ENCODE data around the gene AFG3L2. TPM values are rescaled to one million over a fixed set of nuclear protein-coding genes. Genes with fewer than 3 reads are reported as not detected.

AFG3L2 gene
- 10 to 100 TPM; 39.8 to 47.7 (median 41.7) TPM for total RNA-seq

DNA sequence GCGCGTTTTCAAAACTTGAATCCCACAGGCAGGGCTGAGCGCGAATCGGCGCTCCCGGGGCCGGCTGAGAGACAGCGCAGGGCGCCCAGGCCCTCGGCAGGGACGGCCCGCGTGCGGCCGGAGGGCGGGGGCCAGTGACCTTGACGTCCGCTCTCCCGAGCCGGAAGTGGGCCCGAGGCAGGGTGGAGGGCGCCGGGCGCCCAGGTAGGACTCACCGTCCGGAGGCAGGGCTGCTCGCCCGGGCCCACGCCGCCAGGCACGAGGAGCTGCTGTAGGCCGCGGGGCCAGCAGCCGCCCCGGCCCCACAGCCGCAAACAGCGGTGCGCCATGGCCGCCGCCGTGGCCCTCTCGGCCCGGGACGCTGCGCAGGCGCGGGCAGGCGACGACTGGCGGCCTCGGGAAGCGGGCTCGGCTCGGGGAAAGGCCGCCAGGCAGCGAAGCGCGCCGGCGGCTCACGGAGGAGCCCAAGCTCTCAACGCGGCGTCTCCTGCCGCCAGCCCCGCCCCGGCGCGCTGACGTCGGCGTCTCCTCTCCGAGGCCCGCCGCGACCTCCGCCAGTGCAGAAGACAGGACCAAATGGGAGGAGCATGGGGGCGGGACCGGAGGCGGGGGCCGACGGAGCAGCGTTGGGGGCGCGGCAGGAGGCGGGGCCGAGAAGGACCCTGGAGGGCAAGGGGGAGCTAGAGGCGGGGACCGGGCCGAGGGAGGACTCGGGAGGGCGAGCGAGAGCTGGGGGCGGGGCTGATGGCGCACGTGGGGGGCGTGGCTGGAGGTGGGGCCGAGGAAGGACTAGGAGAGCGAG is at the start of gene AFG3L2:
TSS of gene AFG3L2 (minus strand) at position 474 of the 802 bp plus-strand sequence. CDS start at position 329, 145 bp downstream.
- H3K9me3 ChIP-seq = no peaks in the 10 kb centered on the region
- H3K4me1 ChIP-seq = peaks cover 32 to 50% (median 47%) of the 10 kb centered on the region in 4 donors
- DNase-seq (ENCODE audit: extremely low spot score) = peak; percentile 100
- 4% methylated on average over 15 of the region's 100 CpGs for WGBS
- intact Hi-C loops (cut with DNase I) = loop anchor here (2.0 to 10.0 kb wide), 5 partner anchors 58 to 568 kb away; partner anchors contain the start of genes PTPN2, SEH1L and SPIRE1
- peak within 1 kb of the TSS; percentile 69 to 96 (median 82) for H3K4me3 ChIP-seq
- peak; percentile 88 to 94 for TF ChIP-seq POLR2AphosphoS5 (IDR thresholded peaks at IDR 0.05)
- TF ChIP-seq POLR2A (IDR thresholded peaks at IDR 0.05; ENCODE audit: low read depth) = peak; percentile 88
- TF ChIP-seq, protein P1, sequence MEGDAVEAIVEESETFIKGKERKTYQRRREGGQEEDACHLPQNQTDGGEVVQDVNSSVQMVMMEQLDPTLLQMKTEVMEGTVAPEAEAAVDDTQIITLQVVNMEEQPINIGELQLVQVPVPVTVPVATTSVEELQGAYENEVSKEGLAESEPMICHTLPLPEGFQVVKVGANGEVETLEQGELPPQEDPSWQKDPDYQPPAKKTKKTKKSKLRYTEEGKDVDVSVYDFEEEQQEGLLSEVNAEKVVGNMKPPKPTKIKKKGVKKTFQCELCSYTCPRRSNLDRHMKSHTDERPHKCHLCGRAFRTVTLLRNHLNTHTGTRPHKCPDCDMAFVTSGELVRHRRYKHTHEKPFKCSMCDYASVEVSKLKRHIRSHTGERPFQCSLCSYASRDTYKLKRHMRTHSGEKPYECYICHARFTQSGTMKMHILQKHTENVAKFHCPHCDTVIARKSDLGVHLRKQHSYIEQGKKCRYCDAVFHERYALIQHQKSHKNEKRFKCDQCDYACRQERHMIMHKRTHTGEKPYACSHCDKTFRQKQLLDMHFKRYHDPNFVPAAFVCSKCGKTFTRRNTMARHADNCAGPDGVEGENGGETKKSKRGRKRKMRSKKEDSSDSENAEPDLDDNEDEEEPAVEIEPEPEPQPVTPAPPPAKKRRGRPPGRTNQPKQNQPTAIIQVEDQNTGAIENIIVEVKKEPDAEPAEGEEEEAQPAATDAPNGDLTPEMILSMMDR (IDR thresholded peaks at IDR 0.05) = no peak
- no peak for TF ChIP-seq EP300 (IDR thresholded peaks at IDR 0.05)
- peaks cover 0 to 6% (median 0%) of the 10 kb centered on the region in 4 donors for H3K36me3 ChIP-seq
- peak within 1 kb of the TSS; percentile 97 to 100 (median 99) for H3K27ac ChIP-seq (replicated peaks in 1 of 4)
- H3K27me3 ChIP-seq = no peaks in the 10 kb centered on the region

DNA sequence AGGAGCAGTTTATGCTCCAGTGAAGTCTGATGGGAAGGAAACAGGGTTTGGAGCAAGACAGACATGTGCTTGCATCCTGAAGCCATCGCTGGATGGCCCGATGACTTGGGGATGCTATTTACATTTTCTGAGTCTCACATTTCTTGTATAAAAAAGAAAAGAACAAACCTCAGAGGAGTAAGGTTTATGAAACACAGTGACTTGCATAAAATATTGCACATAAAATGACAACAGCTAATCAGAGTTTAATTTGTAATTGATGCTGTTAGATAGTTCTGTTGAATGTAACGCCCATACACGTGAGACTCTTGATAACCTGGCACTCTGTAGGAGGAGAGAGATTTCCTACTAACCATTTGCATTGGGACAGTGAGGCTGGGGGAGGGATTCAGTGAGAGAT is 47.2 kb upstream of the AFG3L2 start:
- 92% methylated on average over 4 of the region's 4 CpGs for WGBS

DNA sequence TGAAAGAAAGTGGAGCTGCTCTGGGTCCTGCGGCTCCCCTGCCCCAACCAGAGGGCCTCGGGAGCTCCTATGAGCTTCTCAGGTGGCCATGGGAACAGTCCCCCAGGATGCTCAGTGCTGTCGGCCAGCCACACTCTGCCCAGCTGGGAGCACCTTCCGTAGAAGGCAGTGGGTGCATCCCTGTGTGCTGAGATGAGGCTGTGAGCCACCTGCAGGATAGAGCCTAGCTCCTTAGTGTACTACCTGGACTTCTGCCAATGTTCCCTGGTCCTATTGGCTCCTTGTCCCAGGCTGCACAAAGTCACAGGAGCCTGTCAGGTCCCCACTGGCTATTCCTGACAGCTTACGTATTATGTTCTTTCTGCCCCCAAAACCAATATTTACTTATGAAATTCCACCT is 46.8 kb upstream of the AFG3L2 start:
- Histone ChIP-seq H3K36me3 (peaks cover 0 to 22% (median 14%) of the 10 kb centered on the region in 4 donors), H3K4me3 (no peak overlapping the region), H3K27me3 (no peaks in the 10 kb centered on the region), H3K4me1 (peaks cover 12 to 22% (median 20%) of the 10 kb centered on the region in 4 donors), H3K9me3 (no peaks in the 10 kb centered on the region), H3K27ac (replicated peaks in 1 of 4) (no peak overlapping the region)
- intact Hi-C loops (cut with DNase I) = no loop called here
- TF ChIP-seq EP300 (IDR thresholded peaks at IDR 0.05) (no peak), POLR2AphosphoS5 (IDR thresholded peaks at IDR 0.05) (no peak), POLR2A (IDR thresholded peaks at IDR 0.05; ENCODE audit: low read depth) (no peak)
- TF ChIP-seq, protein P1 (IDR thresholded peaks at IDR 0.05) = no peak
- DNase-seq (ENCODE audit: extremely low spot score) = no peak
- WGBS = 82% methylated on average over 3 of the region's 5 CpGs

More for the DNA sequence above, 47.2 kb upstream of the AFG3L2 start:
- Histone ChIP-seq H3K27me3 (no peaks in the 10 kb centered on the region), H3K36me3 (peaks cover 0 to 26% (median 16%) of the 10 kb centered on the region in 4 donors), H3K4me1 (peaks cover 12 to 21% (median 19%) of the 10 kb centered on the region in 4 donors), H3K27ac (replicated peaks in 1 of 4) (no peak overlapping the region), H3K9me3 (no peaks in the 10 kb centered on the region), H3K4me3 (no peak overlapping the region)
- no peak for TF ChIP-seq POLR2A (IDR thresholded peaks at IDR 0.05; ENCODE audit: low read depth)
- TF ChIP-seq EP300 (IDR thresholded peaks at IDR 0.05) = no peak
- TF ChIP-seq, protein P1 (IDR thresholded peaks at IDR 0.05) = no peak
- TF ChIP-seq POLR2AphosphoS5 (IDR thresholded peaks at IDR 0.05) = no peak
- intact Hi-C loops (cut with DNase I) = no loop called here
- no peak for DNase-seq (ENCODE audit: extremely low spot score)

DNA sequence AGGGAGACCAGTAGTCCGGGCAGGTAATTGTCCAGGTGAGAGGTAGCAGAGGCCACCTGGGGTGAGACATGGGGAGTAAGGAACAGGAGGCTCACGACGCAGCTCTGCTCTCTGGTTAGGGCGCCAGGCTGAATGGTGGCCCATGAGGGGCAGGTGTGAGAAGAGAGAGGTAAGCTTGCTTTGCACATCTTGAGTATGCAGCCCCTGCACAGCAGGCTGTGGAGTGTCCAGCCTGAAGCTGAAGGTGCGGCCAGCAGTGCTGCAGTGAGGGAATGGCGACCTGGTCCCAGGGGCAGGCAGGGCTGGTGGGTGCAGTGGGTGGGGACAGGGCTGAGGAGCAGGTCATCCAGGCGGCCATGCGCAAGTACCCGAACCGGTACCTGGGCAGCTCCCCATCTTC is 46.4 kb upstream of the AFG3L2 start:
- intact Hi-C loops (cut with DNase I) = no loop called here
- Histone ChIP-seq H3K9me3 (no peaks in the 10 kb centered on the region), H3K4me3 (no peak overlapping the region), H3K27me3 (no peaks in the 10 kb centered on the region), H3K27ac (replicated peaks in 1 of 4) (no peak overlapping the region), H3K36me3 (peaks cover 0 to 22% (median 12%) of the 10 kb centered on the region in 4 donors), H3K4me1 (peaks cover 12 to 22% (median 20%) of the 10 kb centered on the region in 4 donors)
- WGBS = 95% methylated on average over 8 of the region's 10 CpGs
- TF ChIP-seq, protein P1 (IDR thresholded peaks at IDR 0.05) = no peak
- no peak for TF ChIP-seq EP300 (IDR thresholded peaks at IDR 0.05)
- TF ChIP-seq POLR2AphosphoS5 (IDR thresholded peaks at IDR 0.05) = no peak
- TF ChIP-seq POLR2A (IDR thresholded peaks at IDR 0.05; ENCODE audit: low read depth) = no peak
- no peak for DNase-seq (ENCODE audit: extremely low spot score)

All from esophagus muscularis mucosa (tissue), 4 donors.